MM.1S (cell line): ENCODE measurements around the gene ZNF367.

Source experiments
- DNase-seq: peaks from one replicate; pipeline ENCODE4 v3.0.0-alpha.2; 2015
- H2AFZ ChIP-seq: fragments of 300-600 bp; sonication (generic); 2 replicates; pipeline ENCODE4 v1.6.0; 2016; ENCODE audit warnings: antibody characterized with exemption, low read length
- H3F3A ChIP-seq: fragments of 300-600 bp; sonication (generic); 2 replicates; pipeline ENCODE4 v1.6.1; 2016; ENCODE audit warnings: mild to moderate bottlenecking, antibody characterized with exemption, low read length, moderate library complexity, mixed read lengths; ENCODE audit not compliant: insufficient read depth
- H3K27ac ChIP-seq: fragments of 300-600 bp; sonication (generic); 2 replicates; pipeline ENCODE4 v1.5.1; 2016; ENCODE audit warnings: mild to moderate bottlenecking, low read length
- H3K27me3 ChIP-seq: fragments of 300-600 bp; sonication (generic); replicated peaks from 2 replicates; pipeline ENCODE4 v1.6.0; 2016; ENCODE audit warnings: low read length; ENCODE audit not compliant: insufficient read depth
- H3K36me3 ChIP-seq: fragments of 300-600 bp; sonication (generic); replicated peaks from 2 replicates; pipeline ENCODE4 v1.6.1; 2016; ENCODE audit warnings: mild to moderate bottlenecking, low read length, mixed read lengths; ENCODE audit not compliant: insufficient read depth
- H3K4me1 ChIP-seq: fragments of 300-600 bp; sonication (generic); 2 replicates; pipeline ENCODE4 v1.6.1; 2016; ENCODE audit warnings: low read length, mixed read lengths
- H3K4me2 ChIP-seq: fragments of 300-600 bp; sonication (generic); 2 replicates; pipeline ENCODE4 v1.6.0; 2016; ENCODE audit warnings: low read depth, low read length
- H3K4me3 ChIP-seq: fragments of 300-600 bp; sonication (generic); 2 replicates; pipeline ENCODE4 v1.5.1; 2016; ENCODE audit warnings: low read length, mixed read lengths
- H3K79me2 ChIP-seq: fragments of 300-600 bp; sonication (generic); 2 replicates; pipeline ENCODE4 v1.6.1; 2016; ENCODE audit warnings: mixed run types, low read length, mixed read lengths
- H3K9ac ChIP-seq: fragments of 300-600 bp; sonication (generic); 2 replicates; pipeline ENCODE4 v1.6.1; 2016; ENCODE audit warnings: low read length, mixed read lengths
- H3K9me2 ChIP-seq: fragments of 300-600 bp; sonication (generic); replicated peaks from 2 replicates; pipeline ENCODE4 v1.6.1; 2016; ENCODE audit warnings: mild to moderate bottlenecking, low read length, mixed read lengths; ENCODE audit not compliant: insufficient read depth
- H3K9me3 ChIP-seq: fragments of 300-600 bp; sonication (generic); replicated peaks from 2 replicates; pipeline ENCODE4 v1.6.1; 2016; ENCODE audit warnings: mild to moderate bottlenecking, low read length, mixed read lengths; ENCODE audit not compliant: insufficient read depth
- H4K20me1 ChIP-seq: fragments of 300-600 bp; sonication (generic); 2 replicates; pipeline ENCODE4 v1.6.1; 2016; ENCODE audit warnings: mild to moderate bottlenecking, low read length, moderate library complexity, mixed read lengths; ENCODE audit not compliant: insufficient read depth
- EZH2 ChIP-seq: fragments of 300-600 bp; sonication (generic); optimal IDR thresholded peaks from 2 replicates; pipeline ENCODE3; 2017; ENCODE audit warnings: low read depth, mild to moderate bottlenecking, antibody characterized with exemption, low read length, mixed read lengths
- EZH2phosphoT487 ChIP-seq: fragments of 300-600 bp; sonication (generic); IDR thresholded peaks from 2 replicates; pipeline ENCODE4 v1.6.1; 2018; ENCODE audit warnings: antibody characterized with exemption, low read length
- TF ChIP-seq, protein P1 (sequence below): fragments of 300-600 bp; sonication (generic); IDR thresholded peaks from 2 replicates; pipeline ENCODE4 v1.5.1; 2016; ENCODE audit warnings: antibody characterized with exemption, low read length, mixed read lengths

Gene ZNF367

DNA sequence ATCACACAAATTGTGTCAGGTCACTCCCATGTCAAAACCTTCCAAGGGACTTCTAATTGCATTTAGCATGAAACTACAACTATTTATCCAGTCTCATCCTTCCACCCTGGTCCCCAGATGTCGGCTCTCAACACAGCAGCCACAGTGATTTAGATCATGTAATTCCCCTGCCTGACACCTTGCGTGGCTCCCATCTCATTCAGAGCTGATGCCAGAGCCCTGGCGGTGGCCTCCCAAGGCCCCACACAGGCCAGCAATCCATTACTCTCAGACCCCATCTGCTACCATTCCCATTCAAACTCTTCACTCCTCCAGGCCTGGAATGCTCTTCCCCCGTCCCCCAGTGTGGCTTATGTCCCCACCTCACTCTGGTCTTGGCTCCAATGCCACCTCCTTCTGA is 37.0 kb downstream of the ZNF367 start:
- Histone ChIP-seq H3K36me3 (no peaks in the 10 kb centered on the region; the same call in 1 of the 2 replicates), H3K4me1 (no peaks in the 10 kb centered on the region), H3K79me2 (no peaks in the 10 kb centered on the region), H3K27me3 (no peaks in the 10 kb centered on the region), H3K9me2 (no peaks in the 10 kb centered on the region), H3K27ac (no peak overlapping the region), H3K4me3 (no peak overlapping the region), H3K4me2 (no peak overlapping the region), H4K20me1 (no peaks in the 10 kb centered on the region), H2AFZ (no peak overlapping the region), H3K9me3 (no peaks in the 10 kb centered on the region), H3F3A (0 out of 2 replicates have a peak, but pooled peaks cover 2% of the 10 kb centered on the region), H3K9ac (no peak overlapping the region)
- TF ChIP-seq EZH2: no peak
- TF ChIP-seq, protein P1, sequence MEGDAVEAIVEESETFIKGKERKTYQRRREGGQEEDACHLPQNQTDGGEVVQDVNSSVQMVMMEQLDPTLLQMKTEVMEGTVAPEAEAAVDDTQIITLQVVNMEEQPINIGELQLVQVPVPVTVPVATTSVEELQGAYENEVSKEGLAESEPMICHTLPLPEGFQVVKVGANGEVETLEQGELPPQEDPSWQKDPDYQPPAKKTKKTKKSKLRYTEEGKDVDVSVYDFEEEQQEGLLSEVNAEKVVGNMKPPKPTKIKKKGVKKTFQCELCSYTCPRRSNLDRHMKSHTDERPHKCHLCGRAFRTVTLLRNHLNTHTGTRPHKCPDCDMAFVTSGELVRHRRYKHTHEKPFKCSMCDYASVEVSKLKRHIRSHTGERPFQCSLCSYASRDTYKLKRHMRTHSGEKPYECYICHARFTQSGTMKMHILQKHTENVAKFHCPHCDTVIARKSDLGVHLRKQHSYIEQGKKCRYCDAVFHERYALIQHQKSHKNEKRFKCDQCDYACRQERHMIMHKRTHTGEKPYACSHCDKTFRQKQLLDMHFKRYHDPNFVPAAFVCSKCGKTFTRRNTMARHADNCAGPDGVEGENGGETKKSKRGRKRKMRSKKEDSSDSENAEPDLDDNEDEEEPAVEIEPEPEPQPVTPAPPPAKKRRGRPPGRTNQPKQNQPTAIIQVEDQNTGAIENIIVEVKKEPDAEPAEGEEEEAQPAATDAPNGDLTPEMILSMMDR: no peak
- TF ChIP-seq EZH2phosphoT487: no peak
- DNase-seq: no peak

DNA sequence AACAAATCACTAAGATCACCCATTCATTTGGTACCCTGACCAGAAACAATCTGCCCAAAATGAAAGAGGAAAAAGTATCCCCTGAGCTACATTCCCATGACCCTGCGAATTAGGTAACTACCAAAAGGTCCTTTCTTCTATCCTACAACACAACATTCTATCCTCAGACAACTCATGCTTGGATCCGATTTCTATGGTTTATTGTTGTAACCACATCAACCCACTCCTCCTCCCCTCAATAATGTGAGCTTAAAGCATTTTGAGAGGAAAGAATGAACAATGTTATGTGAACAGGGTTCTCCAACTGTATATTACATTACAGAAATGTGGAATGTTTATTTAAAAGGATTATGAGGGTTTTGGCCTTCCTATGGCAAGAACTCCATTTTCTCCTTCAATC is 38.7 kb downstream of the ZNF367 start:
- Histone ChIP-seq H3F3A (0 out of 2 replicates have a peak, but pooled peaks cover 2% of the 10 kb centered on the region), H3K9me2 (no peaks in the 10 kb centered on the region), H3K36me3 (no peaks in the 10 kb centered on the region), H3K27me3 (no peaks in the 10 kb centered on the region), H3K9ac (no peak overlapping the region), H3K79me2 (no peaks in the 10 kb centered on the region), H3K4me3 (no peak overlapping the region), H3K4me2 (no peak overlapping the region), H2AFZ (no peak overlapping the region), H3K4me1 (no peaks in the 10 kb centered on the region), H4K20me1 (no peaks in the 10 kb centered on the region), H3K27ac (no peak overlapping the region), H3K9me3 (no peaks in the 10 kb centered on the region)
- DNase-seq: no peak
- TF ChIP-seq, protein P1: no peak
- TF ChIP-seq EZH2phosphoT487 (no peak), EZH2 (no peak)

DNA sequence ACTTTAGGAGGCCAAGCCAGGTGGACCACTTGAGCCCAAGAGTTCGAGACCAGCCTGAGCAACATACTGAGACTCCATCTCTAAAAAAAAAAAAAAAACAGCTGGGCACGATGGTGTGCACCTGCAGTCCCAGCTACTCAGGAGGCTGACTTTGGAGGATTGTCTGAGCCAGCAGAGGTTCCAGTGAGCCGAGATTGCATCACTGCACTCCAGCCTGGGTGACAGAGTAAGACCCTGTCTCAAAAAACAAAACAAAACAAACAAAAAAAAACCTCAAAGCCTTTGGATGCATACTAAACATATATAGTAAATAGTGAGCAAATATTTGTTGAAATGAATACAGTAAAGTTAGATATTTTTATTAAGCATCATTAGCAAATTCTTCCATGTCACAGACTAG is 40.0 kb downstream of the ZNF367 start:
- Histone ChIP-seq H3K4me2 (no peak overlapping the region), H3K9me2 (no peaks in the 10 kb centered on the region), H3K9ac (no peak overlapping the region), H3K4me3 (no peak overlapping the region), H3K4me1 (no peaks in the 10 kb centered on the region), H3F3A (0 out of 2 replicates have a peak, but pooled peaks cover 2% of the 10 kb centered on the region), H3K9me3 (no peaks in the 10 kb centered on the region), H3K79me2 (no peaks in the 10 kb centered on the region), H3K36me3 (no peaks in the 10 kb centered on the region), H3K27ac (no peak overlapping the region), H3K27me3 (no peaks in the 10 kb centered on the region), H2AFZ (no peak overlapping the region), H4K20me1 (no peaks in the 10 kb centered on the region)
- no peak for DNase-seq
- no peak for TF ChIP-seq EZH2phosphoT487
- no peak for TF ChIP-seq EZH2
- TF ChIP-seq, protein P1: no peak
